HepG2 (cell line): ENCODE data around the gene TOMM7. TPM values are rescaled to one million over a fixed set of nuclear protein-coding genes. Genes with fewer than 3 reads are reported as not detected.

Experiments used
- ARID2 ChIP-seq: sonication (generic); formaldehyde crosslinking; IDR thresholded peaks from 2 replicates; pipeline ENCODE4 v1.8.1; 2022; ENCODE audit warnings: mild to moderate bottlenecking, missing genetic modification reagents, borderline replicate concordance
- CENPT ChIP-seq: sonication (generic); formaldehyde crosslinking; IDR thresholded peaks from 2 replicates; pipeline ENCODE4 v1.8.0; 2022; ENCODE audit warnings: low read depth, mild to moderate bottlenecking, moderate library complexity, missing genetic modification reagents
- FOSL2 ChIP-seq: sonication (generic); formaldehyde crosslinking; IDR thresholded peaks from 2 replicates; pipeline ENCODE4 v1.4.0; 2020; ENCODE audit warnings: missing genetic modification reagents
- HHEX ChIP-seq: IDR thresholded peaks from 2 replicates; pipeline ENCODE4 v1.6.1; 2016; ENCODE audit warnings: control low read depth
- LCORL ChIP-seq, 2 experiments: fragments of 450-650 bp in 1 of 2; sonication (generic) in 1 of 2; formaldehyde crosslinking in 1 of 2; IDR thresholded peaks; 2 replicates each; pipeline versions ENCODE4 v1.5.0 to v1.6.1; 2017 to 2020; ENCODE audit warnings: antibody characterized with exemption in 1 of 2, missing genetic modification reagents in 1 of 2
- MXD4 ChIP-seq: IDR thresholded peaks from 2 replicates; pipeline ENCODE4 v1.6.1; 2016; ENCODE audit warnings: mild to moderate bottlenecking, missing biosample characterization, missing genetic modification reagents
- NFKBIZ ChIP-seq: IDR thresholded peaks from 2 replicates; pipeline ENCODE4 v1.6.1; 2018; ENCODE audit warnings: missing genetic modification reagents, missing compliant biosample characterization
- ZNF441 ChIP-seq: sonication (generic); formaldehyde crosslinking; IDR thresholded peaks from 2 replicates; pipeline ENCODE4 v1.7.0; 2021; ENCODE audit warnings: missing genetic modification reagents, borderline replicate concordance
- ZNF460 ChIP-seq: sonication (generic); formaldehyde crosslinking; IDR thresholded peaks from 2 replicates; pipeline ENCODE4 v1.5.1; 2020; ENCODE audit warnings: missing genetic modification reagents, mild to moderate bottlenecking, borderline replicate concordance
- ZSCAN21 ChIP-seq: sonication (generic); formaldehyde crosslinking; IDR thresholded peaks from 2 replicates; pipeline ENCODE4 v1.8.0; 2022; ENCODE audit warnings: mild to moderate bottlenecking, missing genetic modification reagents, moderate library complexity, borderline replicate concordance
- polyA plus RNA-seq, 8 experiments: library from polyadenylated mRNA; depleted of rRNA in 3 of 8; stranded (reverse) in 7 of 8; unstranded in 1 of 8; fragments of >200 nt; fragmentation: Illumina TruSeq in 4 of 8; extraction: Trizol in 4 of 8; gene quantifications; 2 replicates each; pipeline versions ENCODE4 v1.2.1 to v1.2.3, GENCODE V29; 2011 to 2016; ENCODE audit warnings: low read depth in 4 of 8, missing spikeins in 1 of 8, mixed read lengths in 1 of 8; ENCODE audit not compliant: insufficient read depth in 1 of 8
- total RNA-seq, 5 experiments: library from RNA; depleted of rRNA; stranded (reverse); fragments of >200 nt; fragmentation: Illumina TruSeq; extraction: Trizol; gene quantifications; 2 replicates each; pipeline ENCODE4 v1.2.3, GENCODE V29; 2016; ENCODE audit warnings: low read depth in 1 of 5
- TF ChIP-seq, protein P1 (sequence below): sonication (generic); formaldehyde crosslinking; IDR thresholded peaks from 2 replicates; pipeline ENCODE4 v1.8.0; 2022; ENCODE audit warnings: mild to moderate bottlenecking, missing genetic modification reagents, borderline replicate concordance
- TF ChIP-seq, protein P2 (sequence below): sonication (generic); formaldehyde crosslinking; IDR thresholded peaks from 2 replicates; pipeline ENCODE4; 2020; ENCODE audit warnings: missing genetic modification reagents, mild to moderate bottlenecking, borderline replicate concordance
- TF ChIP-seq, protein P3 (sequence below): sonication (generic); formaldehyde crosslinking; IDR thresholded peaks from 2 replicates; pipeline ENCODE4 v1.4.0; 2020; ENCODE audit warnings: mild to moderate bottlenecking, low read depth, missing genetic modification reagents
- TF ChIP-seq, protein P4 (sequence below): sonication (generic); formaldehyde crosslinking; IDR thresholded peaks from 2 replicates; pipeline ENCODE4 v1.4.0; 2020; ENCODE audit warnings: mild to moderate bottlenecking, missing genetic modification reagents
- TF ChIP-seq, protein P5 (sequence below): sonication (generic); formaldehyde crosslinking; IDR thresholded peaks from 2 replicates; pipeline ENCODE4 v1.4.0; 2020; ENCODE audit warnings: missing genetic modification reagents
- TF ChIP-seq, protein P6 (sequence below): sonication (generic); formaldehyde crosslinking; IDR thresholded peaks from 2 replicates; pipeline ENCODE4 v1.4.0; 2020; ENCODE audit warnings: missing genetic modification reagents, borderline replicate concordance

Gene TOMM7
- total and polyA plus RNA-seq, 2 of the 13 experiments (the other 11 are each of a cell fraction or from before 2014, with no cell fraction given): 251 to 369 TPM

DNA sequence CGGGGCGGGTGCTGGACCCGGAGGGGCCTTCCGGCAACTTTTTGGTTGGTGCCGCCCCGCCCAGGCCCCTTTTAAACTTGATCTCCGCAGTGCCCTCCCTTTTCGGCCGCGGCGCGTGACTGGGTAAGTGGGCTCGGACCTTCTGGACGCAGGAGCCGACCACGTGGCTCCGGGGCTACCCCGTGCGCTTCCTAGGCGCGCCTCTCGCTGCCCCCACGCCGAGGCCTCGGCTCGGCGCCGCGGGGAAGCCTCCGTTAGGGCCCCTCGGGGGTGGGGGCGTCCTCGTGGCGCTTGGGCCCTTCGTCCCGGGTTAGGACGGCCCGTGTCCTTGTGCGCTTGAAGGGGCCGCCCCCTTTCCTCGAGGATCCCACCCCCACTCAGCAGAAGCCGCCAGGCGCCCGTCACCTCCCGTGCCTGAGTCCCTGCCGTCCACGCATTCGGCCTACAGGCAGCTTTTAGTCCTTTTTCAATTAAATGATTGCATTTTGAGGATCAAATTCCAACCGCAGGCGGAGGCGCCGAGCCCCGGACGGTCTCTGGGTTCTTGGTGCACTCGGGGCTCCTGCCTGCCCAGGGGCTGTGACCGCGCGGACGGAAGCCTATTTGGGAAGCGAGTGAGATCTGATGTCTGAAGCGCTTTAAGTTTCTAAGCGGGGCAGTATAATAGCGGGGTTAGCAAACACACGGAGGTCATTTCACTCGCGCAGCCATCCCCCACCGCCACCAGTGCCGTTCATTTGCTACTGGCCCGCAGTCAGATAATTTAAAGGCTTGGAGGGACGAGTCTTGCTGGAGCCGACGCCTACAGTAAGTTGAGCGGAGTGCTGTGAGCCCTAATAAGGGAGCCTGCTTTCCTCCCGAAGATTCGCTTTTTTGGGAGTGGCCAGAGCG lies 31.8 kb upstream of the TOMM7 start (continued):
- TF ChIP-seq, protein P1, sequence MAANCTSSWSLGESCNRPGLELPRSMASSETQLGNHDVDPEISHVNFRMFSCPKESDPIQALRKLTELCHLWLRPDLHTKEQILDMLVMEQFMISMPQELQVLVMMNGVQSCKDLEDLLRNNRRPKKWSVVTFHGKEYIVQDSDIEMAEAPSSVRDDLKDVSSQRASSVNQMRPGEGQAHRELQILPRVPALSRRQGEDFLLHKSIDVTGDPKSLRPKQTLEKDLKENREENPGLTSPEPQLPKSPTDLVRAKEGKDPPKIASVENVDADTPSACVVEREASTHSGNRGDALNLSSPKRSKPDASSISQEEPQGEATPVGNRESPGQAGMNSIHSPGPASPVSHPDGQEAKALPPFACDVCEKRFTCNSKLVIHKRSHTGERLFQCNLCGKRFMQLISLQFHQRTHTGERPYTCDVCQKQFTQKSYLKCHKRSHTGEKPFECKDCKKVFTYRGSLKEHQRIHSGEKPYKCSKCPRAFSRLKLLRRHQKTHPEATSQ (CRISPR knock-in tag): peak; percentile 60; the same call in 1 of the 2 replicates
- TF ChIP-seq, protein P2, sequence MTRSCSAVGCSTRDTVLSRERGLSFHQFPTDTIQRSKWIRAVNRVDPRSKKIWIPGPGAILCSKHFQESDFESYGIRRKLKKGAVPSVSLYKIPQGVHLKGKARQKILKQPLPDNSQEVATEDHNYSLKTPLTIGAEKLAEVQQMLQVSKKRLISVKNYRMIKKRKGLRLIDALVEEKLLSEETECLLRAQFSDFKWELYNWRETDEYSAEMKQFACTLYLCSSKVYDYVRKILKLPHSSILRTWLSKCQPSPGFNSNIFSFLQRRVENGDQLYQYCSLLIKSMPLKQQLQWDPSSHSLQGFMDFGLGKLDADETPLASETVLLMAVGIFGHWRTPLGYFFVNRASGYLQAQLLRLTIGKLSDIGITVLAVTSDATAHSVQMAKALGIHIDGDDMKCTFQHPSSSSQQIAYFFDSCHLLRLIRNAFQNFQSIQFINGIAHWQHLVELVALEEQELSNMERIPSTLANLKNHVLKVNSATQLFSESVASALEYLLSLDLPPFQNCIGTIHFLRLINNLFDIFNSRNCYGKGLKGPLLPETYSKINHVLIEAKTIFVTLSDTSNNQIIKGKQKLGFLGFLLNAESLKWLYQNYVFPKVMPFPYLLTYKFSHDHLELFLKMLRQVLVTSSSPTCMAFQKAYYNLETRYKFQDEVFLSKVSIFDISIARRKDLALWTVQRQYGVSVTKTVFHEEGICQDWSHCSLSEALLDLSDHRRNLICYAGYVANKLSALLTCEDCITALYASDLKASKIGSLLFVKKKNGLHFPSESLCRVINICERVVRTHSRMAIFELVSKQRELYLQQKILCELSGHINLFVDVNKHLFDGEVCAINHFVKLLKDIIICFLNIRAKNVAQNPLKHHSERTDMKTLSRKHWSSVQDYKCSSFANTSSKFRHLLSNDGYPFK: peak; percentile 77; the same call in 1 of the 2 replicates
- TF ChIP-seq, protein P3, sequence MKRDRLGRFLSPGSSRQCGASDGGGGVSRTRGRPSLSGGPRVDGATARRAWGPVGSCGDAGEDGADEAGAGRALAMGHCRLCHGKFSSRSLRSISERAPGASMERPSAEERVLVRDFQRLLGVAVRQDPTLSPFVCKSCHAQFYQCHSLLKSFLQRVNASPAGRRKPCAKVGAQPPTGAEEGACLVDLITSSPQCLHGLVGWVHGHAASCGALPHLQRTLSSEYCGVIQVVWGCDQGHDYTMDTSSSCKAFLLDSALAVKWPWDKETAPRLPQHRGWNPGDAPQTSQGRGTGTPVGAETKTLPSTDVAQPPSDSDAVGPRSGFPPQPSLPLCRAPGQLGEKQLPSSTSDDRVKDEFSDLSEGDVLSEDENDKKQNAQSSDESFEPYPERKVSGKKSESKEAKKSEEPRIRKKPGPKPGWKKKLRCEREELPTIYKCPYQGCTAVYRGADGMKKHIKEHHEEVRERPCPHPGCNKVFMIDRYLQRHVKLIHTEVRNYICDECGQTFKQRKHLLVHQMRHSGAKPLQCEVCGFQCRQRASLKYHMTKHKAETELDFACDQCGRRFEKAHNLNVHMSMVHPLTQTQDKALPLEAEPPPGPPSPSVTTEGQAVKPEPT (CRISPR knock-in tag): peak; percentile 6; the same call in 1 of the 2 replicates
- TF ChIP-seq, protein P4, sequence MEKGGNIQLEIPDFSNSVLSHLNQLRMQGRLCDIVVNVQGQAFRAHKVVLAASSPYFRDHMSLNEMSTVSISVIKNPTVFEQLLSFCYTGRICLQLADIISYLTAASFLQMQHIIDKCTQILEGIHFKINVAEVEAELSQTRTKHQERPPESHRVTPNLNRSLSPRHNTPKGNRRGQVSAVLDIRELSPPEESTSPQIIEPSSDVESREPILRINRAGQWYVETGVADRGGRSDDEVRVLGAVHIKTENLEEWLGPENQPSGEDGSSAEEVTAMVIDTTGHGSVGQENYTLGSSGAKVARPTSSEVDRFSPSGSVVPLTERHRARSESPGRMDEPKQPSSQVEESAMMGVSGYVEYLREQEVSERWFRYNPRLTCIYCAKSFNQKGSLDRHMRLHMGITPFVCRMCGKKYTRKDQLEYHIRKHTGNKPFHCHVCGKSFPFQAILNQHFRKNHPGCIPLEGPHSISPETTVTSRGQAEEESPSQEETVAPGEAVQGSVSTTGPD (CRISPR knock-in tag): peak; percentile 32; the same call in 1 of the 2 replicates
- peak; percentile 59; the same call in 1 of the 2 replicates for TF ChIP-seq MXD4
- TF ChIP-seq NFKBIZ (CRISPR knock-in tag): no peak; the same call in 1 of the 2 replicates
- no peak for TF ChIP-seq ARID2 (CRISPR knock-in tag)
- TF ChIP-seq ZSCAN21: peak; percentile 81; the same call in 1 of the 2 replicates
- TF ChIP-seq, protein P5, sequence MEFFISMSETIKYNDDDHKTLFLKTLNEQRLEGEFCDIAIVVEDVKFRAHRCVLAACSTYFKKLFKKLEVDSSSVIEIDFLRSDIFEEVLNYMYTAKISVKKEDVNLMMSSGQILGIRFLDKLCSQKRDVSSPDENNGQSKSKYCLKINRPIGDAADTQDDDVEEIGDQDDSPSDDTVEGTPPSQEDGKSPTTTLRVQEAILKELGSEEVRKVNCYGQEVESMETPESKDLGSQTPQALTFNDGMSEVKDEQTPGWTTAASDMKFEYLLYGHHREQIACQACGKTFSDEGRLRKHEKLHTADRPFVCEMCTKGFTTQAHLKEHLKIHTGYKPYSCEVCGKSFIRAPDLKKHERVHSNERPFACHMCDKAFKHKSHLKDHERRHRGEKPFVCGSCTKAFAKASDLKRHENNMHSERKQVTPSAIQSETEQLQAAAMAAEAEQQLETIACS: no peak; the same call in 1 of the 2 replicates
- TF ChIP-seq ZNF460 (CRISPR knock-in tag): no peak
- TF ChIP-seq, protein P6, sequence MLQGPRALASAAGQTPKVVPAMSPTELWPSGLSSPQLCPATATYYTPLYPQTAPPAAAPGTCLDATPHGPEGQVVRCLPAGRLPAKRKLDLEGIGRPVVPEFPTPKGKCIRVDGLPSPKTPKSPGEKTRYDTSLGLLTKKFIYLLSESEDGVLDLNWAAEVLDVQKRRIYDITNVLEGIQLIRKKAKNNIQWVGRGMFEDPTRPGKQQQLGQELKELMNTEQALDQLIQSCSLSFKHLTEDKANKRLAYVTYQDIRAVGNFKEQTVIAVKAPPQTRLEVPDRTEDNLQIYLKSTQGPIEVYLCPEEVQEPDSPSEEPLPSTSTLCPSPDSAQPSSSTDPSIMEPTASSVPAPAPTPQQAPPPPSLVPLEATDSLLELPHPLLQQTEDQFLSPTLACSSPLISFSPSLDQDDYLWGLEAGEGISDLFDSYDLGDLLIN (CRISPR knock-in tag): no peak
- peak; percentile 27; the same call in 1 of the 2 replicates for TF ChIP-seq ZNF441 (CRISPR knock-in tag)
- TF ChIP-seq CENPT (CRISPR knock-in tag): no peak
- no peak for TF ChIP-seq LCORL (IDR thresholded peaks at IDR 0.05)
- peak; percentile 88 for TF ChIP-seq LCORL (CRISPR knock-in tag; IDR thresholded peaks at IDR 0.05)
- peak; percentile 9; the same call in 1 of the 2 replicates for TF ChIP-seq FOSL2
- TF ChIP-seq HHEX (CRISPR knock-in tag): no peak
